SIG-M5 (cell line): ENCODE data around the gene RNF208.
"Not testable (repeated sequence)": the region's sequence is repeated elsewhere in the genome, so short reads cannot be mapped to it uniquely, and the experiment has no call there.

ENCODE experiments used
- DNase-seq: peaks from one replicate; lab custom pipeline; 2025; lab: John Stamatoyannopoulos, UW

Gene RNF208

DNA sequence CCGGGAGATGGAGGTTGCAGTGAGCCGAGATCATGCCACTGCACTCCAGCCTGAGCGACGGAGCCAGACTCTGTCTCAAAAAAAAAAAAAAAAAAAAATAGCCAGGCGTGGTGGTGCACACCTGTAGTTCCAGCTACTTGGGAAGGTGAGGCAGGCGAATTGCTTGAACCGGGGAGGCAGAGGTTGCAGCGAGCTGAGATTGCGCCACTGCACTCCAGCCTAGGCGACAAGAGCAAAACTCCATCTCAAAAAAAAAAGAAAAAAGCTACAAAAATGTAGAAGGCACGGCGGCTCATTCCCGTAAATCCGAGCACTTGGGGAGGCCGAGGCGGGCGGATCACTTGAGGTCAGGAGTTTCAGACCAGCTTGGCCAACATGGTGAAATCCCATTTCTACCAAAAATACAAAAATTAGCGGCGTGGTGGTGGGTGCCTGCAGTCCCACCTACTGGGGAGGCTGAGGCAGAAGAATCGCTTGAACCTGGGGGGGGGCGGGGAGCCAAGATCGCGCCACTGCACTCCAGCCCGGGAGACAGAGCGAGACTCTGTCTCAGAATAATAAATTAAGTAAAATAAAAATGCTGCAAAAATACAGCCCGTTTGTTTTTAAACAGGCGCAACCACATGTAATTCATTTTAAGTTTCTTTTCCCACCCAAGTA lies 17.6 kb upstream of the RNF208 start:
- not testable (repeated sequence) for DNase-seq

GRCh38 chr9:137237759-137238726 lies 16.0 kb upstream of the RNF208 start:
- DNase-seq: no peak

DNA sequence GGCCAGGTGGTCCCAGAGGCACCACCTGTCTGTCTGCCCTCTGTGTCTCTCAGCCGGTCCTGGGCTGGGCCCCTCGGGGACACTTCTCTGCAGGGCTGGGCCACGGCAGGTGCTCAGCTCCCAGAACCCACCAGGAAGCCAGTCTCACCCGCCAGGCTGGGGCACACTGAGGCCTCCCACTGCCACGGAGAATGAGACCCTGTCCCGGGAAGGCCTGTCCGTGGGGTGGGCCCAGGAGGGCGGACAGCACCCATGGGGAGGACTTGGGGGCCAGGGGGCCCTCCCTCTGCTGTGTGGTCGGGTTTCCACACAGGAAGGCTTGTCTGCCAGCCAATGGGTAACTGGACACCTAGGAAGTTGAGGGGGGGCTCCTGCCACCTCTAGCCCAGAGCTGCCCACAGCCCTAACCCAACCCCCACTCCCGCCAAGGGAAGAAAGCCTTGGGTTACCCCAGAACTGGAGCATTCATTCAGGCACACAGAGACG lies 14.9 kb upstream of the RNF208 start:
- DNase-seq: no peak

DNA sequence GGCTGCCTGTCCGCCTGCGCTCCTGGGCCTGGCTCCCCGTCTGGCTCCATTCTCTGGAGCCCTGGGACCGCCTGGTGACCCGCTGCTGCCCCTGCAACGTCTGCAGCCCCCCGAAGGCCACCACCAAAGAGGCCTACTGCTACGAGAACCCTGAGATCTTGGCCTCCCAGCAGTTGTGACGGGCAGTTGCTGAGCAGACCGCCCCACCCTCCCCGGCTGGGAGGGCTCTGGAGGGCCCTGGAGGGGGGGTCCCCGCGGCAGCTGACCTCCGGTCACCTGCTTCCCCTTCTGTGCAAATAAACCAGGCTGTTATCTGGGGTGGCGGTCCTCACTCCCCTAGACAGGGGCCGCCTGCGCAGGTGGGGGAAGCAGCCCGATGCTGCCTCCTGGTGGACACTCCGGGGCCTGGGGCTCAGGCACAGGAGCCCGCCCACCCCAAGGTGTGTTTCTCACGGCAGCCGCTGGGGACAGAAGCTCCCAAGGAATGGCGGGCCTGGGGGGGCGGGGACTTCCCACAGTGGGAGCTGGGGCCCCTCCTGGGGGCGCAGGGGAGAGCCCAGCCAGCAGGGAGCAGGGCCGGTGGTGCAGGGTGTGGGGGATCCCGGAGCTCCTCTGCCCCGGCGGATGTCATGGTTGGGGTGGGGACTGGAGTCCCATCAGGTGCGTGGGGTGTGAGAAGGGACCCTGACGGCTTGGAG lies 14.3 kb upstream of the RNF208 start:
- DNase-seq: no peak

GRCh38 chr9:137235424-137236237 lies 13.6 kb upstream of the RNF208 start:
- DNase-seq: no peak

GRCh38 chr9:137234758-137235423 lies 12.9 kb upstream of the RNF208 start:
- no peak for DNase-seq

DNA sequence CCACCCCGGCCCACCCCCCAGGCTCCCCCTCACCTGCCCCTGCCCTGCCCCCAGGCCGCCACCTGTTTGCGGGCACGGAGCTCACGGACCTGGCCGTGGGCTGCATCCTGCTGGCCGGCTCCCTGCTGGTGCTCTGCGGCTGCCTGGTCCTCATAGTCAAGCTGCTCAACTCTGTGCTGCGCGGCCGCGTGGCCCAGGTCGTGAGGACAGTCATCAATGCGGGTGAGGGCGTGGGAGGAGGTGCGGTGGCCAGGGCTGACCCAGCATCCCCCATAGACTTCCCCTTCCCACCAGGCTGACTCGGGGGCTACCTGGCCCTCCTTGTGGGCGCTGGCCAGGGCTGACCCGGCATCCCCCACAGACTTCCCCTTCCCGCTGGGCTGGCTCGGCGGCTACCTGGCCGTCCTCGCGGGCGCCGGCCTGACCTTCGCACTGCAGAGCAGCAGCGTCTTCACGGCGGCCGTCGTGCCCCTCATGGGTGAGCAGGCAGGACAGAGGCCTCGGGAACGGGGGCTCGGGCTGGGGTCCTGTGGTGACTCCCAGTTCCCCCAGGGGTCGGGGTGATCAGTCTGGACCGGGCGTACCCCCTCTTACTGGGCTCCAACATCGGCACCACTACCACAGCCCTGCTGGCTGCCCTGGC lies 12.1 kb upstream of the RNF208 start:
- DNase-seq: no peak

GRCh38 chr9:137233143-137233980 lies 11.3 kb upstream of the RNF208 start:
- DNase-seq: no peak

DNA sequence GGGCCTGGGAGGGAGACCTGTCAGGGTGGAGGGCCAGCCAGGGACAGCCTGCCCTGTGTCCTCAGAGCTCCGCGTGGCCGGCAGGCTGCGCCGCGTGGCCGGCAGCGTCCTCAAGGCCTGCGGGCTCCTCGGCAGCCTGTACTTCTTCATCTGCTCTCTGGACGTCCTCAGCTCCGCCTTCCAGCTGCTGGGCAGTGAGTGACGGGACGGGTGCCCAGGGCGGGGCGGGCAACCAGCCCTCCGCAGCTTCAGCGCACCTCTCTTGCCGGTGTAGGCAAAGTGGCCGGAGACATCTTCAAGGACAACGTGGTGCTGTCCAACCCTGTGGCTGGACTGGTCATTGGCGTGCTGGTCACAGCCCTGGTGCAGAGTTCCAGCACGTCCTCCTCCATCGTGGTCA lies 10.5 kb upstream of the RNF208 start:
- DNase-seq: no peak

DNA sequence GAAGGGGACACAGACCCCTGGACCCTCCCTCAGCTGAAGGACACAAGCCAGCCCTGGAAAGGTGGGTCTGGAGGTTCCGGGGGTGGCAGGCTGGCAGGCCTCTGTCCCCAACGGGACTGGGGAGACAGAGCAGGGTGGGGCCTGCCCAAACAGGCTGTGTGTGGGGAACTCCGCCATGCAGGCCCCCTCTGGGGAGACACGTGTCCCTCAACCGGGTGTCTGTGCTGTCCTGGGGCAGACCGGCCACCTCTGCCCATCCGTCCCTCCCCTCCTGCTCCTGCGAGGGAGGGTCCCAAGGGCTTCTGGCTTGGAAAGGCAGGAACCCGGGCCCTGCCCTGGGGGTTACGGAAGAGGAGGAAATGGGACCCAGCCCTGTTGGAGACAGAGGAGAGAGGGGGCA lies 10.1 kb upstream of the RNF208 start:
- no peak for DNase-seq

- DNase-seq: no peak
Observed at GRCh38 chr9:137231372-137232039, 9.5 kb upstream of the RNF208 start.

- DNase-seq: no peak
Observed at GRCh38 chr9:137230705-137231371, 8.8 kb upstream of the RNF208 start, which contains the start of gene SLC34A3. Gene SLC34A3 (plus strand): TSS chr9:137230901. CDS start chr9:137231703, 802 bp downstream.

GRCh38 chr9:137229903-137230704 lies 8.1 kb upstream of the RNF208 start:
- no peak for DNase-seq

- no peak for DNase-seq
Observed at GRCh38 chr9:137228968-137229896, 7.2 kb upstream of the RNF208 start.

DNA sequence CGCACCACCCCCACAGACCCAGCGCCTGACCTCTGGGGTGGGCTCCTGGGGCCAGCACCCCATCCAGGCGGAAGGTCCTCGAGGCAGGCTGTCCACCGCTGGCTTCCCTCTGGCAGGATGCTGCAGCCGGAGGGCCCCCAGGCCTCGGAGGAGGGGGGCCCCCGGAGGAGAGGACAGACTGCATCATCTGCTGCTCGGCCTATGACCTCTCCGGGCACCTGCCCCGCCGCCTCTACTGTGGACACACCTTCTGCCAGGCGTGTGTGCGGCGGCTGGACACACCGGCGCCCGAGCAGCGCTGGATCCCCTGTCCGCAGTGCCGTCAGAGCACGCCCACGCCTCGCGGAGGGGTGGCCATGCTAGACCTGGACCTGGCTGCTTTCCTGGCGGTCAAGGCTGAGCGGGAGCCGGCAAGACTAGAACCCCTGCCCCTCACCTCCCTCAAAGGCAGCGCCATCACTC lies 6.5 kb upstream of the RNF208 start:
- DNase-seq: no peak

DNA sequence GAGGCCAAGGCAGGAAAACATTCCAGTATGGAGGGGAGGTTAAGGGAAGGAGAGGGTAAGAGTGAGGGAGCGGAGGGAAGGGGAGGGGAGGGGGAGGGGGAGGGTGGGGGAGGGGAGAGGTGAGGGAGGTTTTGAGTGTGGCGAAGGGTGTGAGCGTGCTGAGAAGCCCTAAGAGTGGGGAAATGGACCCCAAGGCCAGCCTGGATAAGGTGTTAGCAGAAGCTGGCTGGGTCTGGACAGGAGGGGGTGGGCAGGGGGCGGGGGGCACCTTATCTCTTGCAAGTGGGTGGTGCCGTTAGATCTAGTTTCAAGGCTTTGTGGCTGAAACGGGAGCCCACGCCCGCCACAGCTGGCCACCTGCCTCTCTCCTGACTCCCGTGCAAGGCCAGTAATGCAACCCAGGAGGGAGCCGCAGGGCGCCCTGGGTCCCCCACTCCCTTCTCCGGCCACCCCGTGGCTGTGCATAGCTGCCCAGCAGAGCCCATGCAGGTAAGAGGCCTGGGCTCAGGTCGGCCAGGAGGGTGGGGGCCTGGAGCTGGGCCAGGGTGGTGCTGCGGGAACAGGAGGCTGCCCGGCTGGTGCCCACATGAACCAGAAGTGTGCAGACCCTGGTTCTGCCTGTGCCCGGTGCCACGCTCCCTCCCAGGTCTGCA lies 5.9 kb upstream of the RNF208 start:
- no peak for DNase-seq
